Measurements from ENCODE around the gene SNED1.

DNA sequence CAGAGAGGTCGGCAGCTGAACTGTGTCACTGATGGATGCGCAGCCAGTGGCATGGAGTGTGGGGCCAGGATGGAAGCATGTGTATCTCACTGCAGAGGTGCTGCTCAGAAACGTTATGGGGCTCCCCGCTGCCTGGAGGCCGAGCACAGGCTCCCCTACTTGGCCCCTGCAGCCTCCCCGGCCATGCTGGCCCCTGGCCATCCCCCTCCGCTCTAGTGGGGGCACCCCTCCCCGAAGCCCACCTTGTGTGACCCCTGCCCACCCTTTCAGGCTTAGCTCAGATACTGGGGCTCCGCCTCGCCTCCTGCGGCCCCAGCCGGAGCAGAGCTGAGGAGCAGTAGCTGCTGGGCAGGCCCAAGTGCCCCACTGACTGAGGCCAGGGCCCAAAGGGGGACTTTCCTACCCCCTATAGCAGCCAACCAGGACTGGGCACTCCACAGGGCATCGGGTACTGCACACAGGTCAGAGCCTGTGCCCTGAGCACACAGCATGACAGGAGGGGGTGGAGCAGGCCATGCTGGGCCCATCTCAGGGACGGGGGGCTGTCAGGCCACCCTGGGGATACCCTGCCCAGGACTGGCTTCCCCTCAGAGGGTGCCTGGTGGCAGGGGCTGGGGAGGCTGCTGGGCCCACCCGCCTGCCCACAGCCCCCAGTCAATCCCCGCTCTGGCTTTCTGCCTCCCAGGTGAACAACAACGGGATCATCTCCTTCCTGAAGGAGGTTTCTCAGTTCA is 31.3 kb downstream of the SNED1 start:
- TF ChIP-seq, protein P1, sequence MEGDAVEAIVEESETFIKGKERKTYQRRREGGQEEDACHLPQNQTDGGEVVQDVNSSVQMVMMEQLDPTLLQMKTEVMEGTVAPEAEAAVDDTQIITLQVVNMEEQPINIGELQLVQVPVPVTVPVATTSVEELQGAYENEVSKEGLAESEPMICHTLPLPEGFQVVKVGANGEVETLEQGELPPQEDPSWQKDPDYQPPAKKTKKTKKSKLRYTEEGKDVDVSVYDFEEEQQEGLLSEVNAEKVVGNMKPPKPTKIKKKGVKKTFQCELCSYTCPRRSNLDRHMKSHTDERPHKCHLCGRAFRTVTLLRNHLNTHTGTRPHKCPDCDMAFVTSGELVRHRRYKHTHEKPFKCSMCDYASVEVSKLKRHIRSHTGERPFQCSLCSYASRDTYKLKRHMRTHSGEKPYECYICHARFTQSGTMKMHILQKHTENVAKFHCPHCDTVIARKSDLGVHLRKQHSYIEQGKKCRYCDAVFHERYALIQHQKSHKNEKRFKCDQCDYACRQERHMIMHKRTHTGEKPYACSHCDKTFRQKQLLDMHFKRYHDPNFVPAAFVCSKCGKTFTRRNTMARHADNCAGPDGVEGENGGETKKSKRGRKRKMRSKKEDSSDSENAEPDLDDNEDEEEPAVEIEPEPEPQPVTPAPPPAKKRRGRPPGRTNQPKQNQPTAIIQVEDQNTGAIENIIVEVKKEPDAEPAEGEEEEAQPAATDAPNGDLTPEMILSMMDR (conservative IDR thresholded peaks at IDR 0.05; ENCODE audit: low read length): no peak
- TF ChIP-seq EZH2phosphoT487 (IDR thresholded peaks at IDR 0.05; ENCODE audit: borderline replicate concordance, low read depth, low read length): no peak

All from OCI-LY7 (cell line).